SH-SY5Y (cell line): ENCODE measurements around the gene NDUFS7.

Experiments
- GATA2 ChIP-seq: IDR thresholded peaks from 2 replicates; pipeline ENCODE4 v1.6.1; 2011; ENCODE audit warnings: mild to moderate bottlenecking, low read depth, low read length
- GATA3 ChIP-seq: IDR thresholded peaks from 2 replicates; pipeline ENCODE4 v1.6.1; 2011; ENCODE audit warnings: low read depth, mild to moderate bottlenecking, low read length, moderate library complexity

Gene NDUFS7

DNA sequence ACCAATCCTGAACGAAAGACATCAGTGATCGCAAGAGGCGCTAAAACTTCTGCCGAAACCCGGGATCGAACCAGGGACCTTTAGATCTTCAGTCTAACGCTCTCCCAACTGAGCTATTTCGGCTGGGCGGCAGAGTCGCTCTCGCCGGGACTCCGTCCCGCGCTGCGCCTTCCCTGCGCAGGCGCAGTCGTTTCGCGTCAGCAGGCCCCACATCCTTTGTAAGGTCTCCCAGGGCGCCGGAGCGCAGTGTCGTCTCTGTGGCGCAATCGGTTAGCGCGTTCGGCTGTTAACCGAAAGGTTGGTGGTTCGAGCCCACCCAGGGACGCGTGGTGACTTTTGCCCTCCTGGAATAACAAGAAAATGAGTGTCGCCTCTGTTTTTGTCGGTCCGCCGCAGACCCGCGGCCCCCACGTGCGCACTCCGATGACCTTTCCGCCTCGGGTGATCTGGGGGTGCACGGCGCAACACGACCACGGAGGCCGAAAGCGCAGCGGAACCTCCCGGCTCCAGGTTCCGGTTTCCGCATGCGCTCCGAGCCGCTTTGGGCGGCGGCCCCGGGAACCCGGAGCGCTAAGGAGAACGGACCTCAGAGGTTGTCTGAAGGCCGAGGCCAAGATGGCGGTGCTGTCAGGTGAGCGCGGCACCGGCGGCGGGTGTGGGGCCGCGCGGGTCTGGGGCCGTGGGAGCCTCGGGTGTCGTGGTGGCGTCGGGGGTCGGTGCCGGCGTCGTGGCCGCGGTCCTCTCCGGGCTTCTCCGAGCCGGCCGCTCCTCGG lies at the start of gene NDUFS7:
Gene NDUFS7 (plus strand): TSS at position 596 of the 773 bp plus-strand sequence. CDS start 20 bp downstream, at position 616.
- TF ChIP-seq GATA2, result peak; percentile 22; the same call in 1 of the 2 replicates
- TF ChIP-seq GATA3, result no peak

DNA sequence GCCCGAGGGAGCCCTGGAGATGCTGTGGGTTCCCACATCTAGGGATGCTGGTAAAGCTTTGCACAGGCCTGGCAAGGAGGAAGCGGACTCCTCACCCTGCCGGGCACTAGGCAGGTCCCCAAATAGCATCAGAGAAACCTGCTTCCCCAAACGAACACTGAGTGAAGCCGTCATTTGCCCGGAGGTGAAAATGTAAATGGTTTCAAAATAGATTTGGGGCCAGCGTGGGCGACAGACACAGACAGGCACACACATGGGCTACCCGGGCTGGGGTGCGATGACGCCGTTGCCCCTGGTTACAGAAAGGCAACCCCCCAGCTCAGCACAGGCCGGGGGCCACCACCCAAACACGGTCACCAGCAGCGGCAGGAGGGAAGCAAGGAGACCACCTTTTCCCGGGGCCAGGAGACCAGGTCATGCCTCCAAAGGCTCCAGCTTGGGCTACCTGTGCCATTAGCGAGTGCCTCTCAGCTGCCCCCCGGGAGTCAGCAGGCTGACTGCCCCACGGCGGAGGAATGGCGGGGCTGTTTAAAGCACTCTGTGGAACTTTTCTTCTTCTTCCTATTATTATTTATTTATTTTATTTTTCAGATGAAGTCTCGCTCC lies 47.5 kb upstream of the NDUFS7 start:
- TF ChIP-seq GATA2 (no peak), GATA3 (no peak)

DNA sequence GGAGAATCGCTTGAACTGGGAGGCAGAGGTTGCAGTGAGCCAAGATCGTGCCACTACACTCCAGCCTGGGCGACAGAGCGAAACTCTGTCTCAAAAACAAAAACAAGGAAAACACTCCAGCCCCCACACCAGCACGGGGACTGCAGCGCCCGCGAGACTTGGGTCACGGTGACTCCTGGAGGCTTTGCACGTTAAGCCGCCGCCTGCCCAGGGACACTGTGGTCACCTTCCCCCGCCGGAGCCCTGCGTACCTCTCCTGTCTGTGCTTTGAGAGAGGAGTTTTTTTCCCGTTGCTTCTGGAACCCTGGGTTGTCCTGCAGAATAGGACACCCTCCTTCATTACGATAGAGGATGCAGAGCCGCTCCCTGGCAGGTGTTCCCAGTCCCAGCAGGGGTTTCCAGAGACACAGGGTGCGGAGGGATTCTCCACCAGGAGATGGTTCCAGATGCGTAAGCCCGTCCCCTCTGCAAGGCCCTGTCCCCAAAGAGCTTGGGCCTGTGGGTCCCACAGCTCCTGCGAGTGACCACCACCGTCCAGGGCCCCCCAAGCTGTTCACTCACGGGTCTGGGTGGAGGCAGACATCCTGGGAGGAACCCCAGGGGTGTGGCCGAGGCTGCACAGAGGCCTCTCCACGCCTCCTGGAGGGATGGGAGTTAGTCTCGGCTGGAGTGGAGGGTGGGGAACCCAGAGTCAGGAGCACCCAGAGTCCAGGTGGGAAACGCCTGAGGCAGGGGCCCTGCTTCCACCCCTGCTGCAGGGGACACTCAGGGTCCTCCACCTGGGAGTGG lies 42.8 kb upstream of the NDUFS7 start:
- TF ChIP-seq GATA2 (no peak), GATA3 (no peak)

DNA sequence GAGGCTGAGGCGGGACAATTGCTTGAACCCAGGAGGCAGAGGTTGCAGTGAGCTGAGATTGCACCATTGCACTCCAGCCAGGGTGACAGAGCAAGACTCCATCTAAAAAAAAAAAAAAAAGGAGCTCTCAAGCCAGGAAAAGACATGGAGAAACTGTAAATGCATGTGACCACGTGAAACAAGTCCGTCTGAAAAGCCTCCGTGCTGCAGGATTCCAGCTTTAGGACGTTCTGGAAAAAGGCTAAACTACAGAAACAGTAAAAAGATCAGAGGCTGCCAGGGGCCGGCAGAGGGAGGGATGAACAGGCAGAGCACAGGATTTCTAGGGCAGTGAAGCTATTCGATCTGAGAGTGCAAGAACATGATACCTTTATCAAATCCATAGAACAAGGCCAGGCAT lies 40.7 kb upstream of the NDUFS7 start:
- TF ChIP-seq GATA3 (no peak), GATA2 (no peak)

DNA sequence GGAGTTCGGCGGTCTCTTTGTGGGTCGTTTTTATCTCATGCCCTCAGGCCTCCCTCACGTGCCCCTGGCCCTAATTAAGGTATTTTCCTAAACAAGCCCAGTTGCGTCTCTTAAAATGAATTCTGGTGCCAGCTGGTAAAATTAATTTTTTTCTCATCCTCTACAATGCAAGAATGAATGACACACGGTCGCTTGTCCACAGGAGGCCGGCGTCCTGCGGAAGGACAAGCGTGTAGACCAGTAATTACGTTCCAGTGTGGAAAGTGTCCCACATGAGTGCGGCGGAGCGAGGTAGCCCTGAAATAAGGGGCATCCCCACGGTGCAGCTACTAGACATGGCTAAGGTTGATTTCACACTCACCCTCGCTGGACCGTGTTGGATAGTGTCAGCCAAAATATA lies 34.5 kb upstream of the NDUFS7 start:
- TF ChIP-seq GATA2 (no peak), GATA3 (no peak)

DNA sequence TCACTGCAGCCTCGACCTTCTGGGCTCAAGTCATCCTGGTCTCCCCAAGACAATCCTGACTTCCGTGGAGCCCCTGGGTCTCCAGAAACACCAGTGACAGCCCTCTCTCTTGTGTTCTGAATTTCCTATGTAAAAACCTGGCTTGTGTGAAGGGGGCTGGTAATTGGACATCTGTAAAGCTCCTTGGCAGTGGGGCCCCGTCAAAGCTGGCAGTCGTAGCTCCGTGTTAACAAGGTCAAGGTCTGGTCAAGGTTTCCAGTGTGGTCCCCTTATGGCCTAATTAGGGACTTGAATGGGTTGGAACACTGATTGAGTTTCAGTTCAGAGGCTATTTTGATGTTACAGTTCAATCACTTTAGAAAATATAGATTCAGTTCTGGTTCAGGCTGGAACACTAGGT lies 32.8 kb upstream of the NDUFS7 start:
- TF ChIP-seq GATA3 (no peak), GATA2 (no peak)

DNA sequence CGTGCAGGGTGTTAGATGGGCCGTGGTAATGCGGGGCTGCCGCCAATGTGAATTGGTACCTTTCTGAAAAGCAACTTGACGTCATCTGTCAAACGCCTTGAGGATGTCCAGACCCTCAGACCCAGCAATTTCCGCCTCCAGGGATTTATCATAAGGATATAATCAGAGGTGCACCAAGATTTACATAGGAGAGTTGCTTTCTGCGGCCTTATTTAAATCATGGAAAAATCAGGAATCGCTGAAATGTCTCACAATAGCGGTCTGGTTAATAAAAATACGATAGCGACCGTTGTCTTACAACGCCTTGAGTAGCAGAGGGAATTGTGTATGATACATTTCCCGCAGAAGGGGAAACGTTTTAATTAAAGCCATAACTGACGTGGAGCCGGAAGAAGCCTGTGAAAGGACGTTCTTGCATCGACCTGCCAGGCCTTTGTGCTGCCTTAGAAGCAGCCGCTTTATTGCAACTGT lies 32.3 kb upstream of the NDUFS7 start:
- no peak for TF ChIP-seq GATA3
- peak; percentile 38; the same call in 1 of the 2 replicates for TF ChIP-seq GATA2

DNA sequence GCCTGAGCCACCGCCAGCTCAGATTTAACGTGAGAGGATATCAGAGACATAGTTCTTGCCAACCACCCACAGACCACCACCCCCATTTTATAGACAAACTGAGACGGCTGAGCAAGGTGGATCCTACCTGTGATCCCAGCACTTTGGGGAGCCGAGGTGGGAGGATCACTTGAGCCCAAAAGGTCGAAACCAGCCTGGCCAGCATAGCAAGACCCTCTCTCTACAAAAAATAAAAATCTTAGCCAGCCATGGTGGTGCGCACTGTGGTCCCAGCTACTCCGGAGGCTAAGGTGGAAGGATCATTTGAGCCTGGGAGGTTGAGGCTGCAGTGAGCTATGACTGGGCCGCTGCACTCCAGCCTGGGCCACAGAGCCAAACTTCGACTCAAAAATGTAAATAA lies 30.6 kb upstream of the NDUFS7 start:
- no peak for TF ChIP-seq GATA3
- no peak for TF ChIP-seq GATA2

DNA sequence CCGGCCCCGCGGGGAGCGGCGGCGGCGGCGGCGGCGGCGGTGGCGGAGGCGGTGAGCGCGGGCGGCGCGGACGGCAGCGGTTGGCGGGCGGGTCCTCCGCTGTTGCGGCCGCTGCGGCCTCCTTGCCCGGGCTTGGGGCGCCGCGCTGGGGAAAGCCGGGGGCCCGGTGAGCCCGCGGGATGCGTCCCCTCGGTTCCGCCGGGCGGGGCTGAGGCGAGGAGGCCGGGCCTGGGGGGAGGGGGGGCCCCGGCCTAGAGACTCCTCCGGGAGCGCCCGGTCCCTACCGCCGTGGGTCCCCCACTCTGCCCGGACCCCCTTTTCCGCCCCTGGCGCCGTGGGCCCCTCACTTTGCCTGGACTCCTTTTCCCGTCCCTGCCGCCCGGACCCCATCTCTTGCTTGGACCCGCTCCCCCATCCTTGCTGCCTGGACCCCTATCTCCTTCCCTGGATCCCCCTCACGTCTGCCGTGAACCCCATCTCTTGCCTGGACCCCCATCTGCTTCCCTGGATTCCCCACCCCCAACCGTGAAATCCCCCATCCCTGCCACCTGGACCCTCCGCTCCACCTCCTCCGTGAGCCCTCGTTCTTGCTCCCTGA lies 28.6 kb upstream of the NDUFS7 start:
- TF ChIP-seq GATA3 (no peak), GATA2 (no peak)

DNA sequence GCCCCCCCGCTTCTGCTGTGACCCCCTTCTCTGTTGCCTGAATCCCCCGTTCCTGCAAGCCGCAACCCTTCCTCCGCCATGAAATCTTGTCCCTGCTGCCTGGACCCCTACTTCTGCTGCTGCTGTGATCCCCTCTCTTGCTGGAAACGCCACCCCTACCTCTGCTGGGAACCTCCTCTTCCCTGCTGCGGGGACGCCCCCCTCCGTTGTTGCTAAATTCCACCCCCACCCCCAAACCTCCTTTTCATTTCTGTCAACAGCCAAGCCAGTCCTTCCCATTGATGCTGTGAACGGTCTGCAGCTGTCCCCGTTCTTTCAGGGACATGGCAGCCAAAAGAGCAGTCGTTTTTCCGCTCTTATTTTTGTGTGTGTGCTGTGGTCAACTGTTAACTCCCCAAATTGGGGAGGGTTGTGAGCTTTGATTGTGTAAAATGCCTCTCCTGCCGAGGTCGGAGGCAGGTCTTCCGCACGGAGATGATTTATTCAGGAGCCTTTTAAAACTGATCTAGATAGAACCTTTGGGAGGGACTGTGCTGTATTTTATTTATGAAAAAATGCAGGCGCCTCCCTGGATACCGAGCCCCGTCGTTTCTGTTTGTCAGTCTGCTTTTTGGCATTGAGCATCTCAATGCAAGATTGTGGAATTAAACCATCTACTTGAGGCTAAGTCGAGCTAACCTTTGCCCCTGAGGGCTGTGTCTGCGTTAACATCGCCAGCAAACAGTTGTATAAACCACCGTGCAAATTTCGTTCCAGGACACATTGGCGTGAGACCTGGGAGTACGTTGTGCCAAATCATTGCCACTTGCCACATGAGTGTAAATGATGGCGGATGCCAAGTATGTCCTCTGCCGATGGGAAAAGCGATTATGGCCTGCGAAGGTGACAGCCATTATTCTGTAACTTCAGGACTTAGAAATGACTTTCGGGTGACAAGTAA lies 27.9 kb upstream of the NDUFS7 start:
- TF ChIP-seq GATA2 (no peak), GATA3 (no peak)

DNA sequence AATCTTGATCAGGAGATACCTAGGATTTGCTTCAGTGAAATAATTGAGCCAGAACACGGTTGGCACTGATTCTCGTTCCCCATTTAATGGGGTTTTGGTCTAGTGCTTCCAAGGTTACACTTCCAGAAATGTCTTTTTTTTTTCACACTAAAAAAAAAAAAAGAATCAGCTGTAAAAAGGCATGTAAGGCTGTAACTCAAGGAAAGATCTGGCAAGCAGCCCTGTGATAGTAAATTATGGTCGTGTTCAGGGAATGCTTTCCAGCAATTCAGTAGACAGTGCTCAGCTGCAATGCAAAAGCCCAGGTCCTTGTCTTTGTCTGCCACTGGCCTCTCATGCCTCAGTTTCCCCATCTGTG lies 27.2 kb upstream of the NDUFS7 start:
- TF ChIP-seq GATA3 (no peak), GATA2 (no peak)

DNA sequence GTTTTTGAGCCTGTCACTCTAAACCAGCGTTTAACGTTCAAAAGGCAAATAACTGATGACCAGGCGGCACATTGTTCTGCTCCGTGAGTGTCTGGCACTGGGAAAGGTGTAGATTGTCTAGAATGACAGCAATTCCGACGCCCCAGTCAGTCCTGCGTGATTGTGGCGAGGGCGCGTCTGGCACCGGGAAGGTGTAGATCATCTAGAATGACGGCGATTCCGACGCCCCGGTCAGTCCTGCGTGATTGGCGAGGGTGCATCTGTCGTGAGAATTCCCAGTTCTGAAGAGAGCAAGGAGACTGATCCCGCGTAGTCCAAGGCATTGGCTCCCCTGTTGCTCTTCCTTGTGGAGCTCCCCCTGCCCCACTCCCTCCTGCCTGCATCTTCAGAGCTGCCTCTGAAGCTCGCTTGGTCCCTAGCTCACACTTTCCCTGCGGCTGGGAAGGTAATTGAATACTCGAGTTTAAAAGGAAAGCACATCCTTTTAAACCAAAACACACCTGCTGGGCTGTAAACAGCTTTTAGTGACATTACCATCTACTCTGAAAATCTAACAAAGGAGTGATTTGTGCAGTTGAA lies 26.1 kb upstream of the NDUFS7 start:
- no peak for TF ChIP-seq GATA2
- no peak for TF ChIP-seq GATA3
